ENCODE data around the gene NPW.

NPW gene

DNA sequence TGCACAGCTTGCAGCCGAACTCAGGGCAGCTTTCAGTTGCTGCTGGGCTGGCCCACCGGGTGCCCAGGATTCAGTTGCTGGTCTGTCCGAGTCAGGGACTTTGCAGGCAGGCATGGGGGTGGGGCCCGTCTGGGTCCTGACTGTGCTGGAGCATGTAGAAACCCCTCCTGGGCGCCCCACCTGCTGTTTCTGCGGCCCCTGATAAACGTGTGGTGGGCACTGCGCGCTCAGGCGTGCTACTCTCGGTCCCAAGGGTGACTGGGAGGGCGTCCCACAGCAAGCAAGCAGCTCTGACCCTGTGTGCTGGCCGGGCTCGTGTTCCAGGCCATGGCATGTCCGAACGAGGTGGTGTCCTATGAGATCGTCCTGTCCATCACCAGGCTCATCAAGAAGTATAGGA is 40.8 kb downstream of the NPW start:
- H3K9me3 ChIP-seq (ENCODE audit: control insufficient read depth, low read length) = no peaks in the 10 kb centered on the region
- H3K27ac ChIP-seq = no peak overlapping the region
- H3K36me3 ChIP-seq (ENCODE audit: control insufficient read depth, insufficient read depth, low read length) = no peaks in the 10 kb centered on the region

DNA sequence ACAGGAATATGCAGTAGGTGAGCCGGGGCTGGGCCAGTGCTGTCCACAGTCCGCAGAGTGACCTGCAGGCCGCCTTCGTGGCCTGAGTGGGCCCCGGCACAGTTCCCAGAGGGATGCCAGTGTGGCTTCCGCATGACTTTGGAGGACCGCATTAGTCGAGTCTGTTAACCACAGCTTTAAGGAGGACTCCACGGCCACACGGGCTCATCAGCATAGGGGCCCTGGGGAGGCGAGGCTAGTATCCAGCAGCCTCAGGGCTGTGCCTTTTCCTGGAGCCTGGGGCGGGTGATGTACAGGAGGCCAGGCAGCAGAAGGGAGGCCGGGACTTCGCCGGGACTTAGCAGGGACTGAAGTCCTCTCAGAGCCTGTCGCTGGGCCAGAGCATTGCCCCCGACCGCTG is 41.4 kb downstream of the NPW start:
- no peaks in the 10 kb centered on the region for H3K4me1 ChIP-seq
- no peaks in the 10 kb centered on the region for H3K27me3 ChIP-seq (ENCODE audit: control insufficient read depth, insufficient read depth, low read length)
- H3K9ac ChIP-seq = no peak overlapping the region
- no peak overlapping the region for H3K27ac ChIP-seq
- H3K4me2 ChIP-seq (ENCODE audit: low read length) = no peak overlapping the region
- H3K79me2 ChIP-seq = no peaks in the 10 kb centered on the region
- H2AFZ ChIP-seq = no peak overlapping the region
- no peaks in the 10 kb centered on the region for H3K9me3 ChIP-seq (ENCODE audit: control insufficient read depth, low read length)
- H3K4me3 ChIP-seq (ENCODE audit: low read depth, low read length) = no peak overlapping the region
- H3K36me3 ChIP-seq (ENCODE audit: control insufficient read depth, insufficient read depth, low read length) = no peaks in the 10 kb centered on the region
- TF ChIP-seq, protein P1, sequence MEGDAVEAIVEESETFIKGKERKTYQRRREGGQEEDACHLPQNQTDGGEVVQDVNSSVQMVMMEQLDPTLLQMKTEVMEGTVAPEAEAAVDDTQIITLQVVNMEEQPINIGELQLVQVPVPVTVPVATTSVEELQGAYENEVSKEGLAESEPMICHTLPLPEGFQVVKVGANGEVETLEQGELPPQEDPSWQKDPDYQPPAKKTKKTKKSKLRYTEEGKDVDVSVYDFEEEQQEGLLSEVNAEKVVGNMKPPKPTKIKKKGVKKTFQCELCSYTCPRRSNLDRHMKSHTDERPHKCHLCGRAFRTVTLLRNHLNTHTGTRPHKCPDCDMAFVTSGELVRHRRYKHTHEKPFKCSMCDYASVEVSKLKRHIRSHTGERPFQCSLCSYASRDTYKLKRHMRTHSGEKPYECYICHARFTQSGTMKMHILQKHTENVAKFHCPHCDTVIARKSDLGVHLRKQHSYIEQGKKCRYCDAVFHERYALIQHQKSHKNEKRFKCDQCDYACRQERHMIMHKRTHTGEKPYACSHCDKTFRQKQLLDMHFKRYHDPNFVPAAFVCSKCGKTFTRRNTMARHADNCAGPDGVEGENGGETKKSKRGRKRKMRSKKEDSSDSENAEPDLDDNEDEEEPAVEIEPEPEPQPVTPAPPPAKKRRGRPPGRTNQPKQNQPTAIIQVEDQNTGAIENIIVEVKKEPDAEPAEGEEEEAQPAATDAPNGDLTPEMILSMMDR (IDR thresholded peaks at IDR 0.05) = no peak

More for the DNA sequence above, 40.8 kb downstream of the NPW start:
- Histone ChIP-seq H3K4me2 (ENCODE audit: low read length) (no peak overlapping the region), H3K9ac (no peak overlapping the region), H3K27me3 (ENCODE audit: control insufficient read depth, insufficient read depth, low read length) (no peaks in the 10 kb centered on the region), H3K79me2 (no peaks in the 10 kb centered on the region), H2AFZ (no peak overlapping the region), H3K4me3 (ENCODE audit: low read depth, low read length) (no peak overlapping the region), H3K4me1 (no peaks in the 10 kb centered on the region)
- TF ChIP-seq, protein P1 (IDR thresholded peaks at IDR 0.05) = no peak

DNA sequence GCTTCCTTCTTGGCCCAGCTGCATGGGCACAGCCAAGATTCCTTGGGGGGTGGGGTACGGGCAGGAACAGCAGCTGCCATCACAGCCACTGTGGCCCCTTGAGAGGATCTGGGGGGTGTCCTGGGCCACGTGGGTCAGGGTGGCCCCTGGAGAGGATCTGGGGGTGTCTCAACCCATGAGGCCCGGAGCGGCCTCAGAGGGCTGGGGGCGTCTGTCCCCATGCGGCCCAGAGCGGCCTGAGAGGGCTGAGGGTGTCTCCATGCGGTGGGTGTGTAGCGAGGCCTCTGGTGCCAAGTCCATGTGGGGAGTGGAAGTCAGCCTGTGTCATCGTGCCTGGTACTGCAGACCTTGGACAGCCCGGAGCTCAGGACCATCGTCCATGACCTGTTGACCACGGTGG is 41.9 kb downstream of the NPW start:
- Histone ChIP-seq H3K27ac (no peak overlapping the region), H2AFZ (no peak overlapping the region), H3K27me3 (ENCODE audit: control insufficient read depth, insufficient read depth, low read length) (no peaks in the 10 kb centered on the region), H3K9ac (no peak overlapping the region), H3K4me3 (ENCODE audit: low read depth, low read length) (no peak overlapping the region), H3K36me3 (ENCODE audit: control insufficient read depth, insufficient read depth, low read length) (no peaks in the 10 kb centered on the region), H3K4me1 (no peaks in the 10 kb centered on the region), H3K9me3 (ENCODE audit: control insufficient read depth, low read length) (no peaks in the 10 kb centered on the region), H3K4me2 (ENCODE audit: low read length) (no peak overlapping the region), H3K79me2 (no peaks in the 10 kb centered on the region)
- TF ChIP-seq, protein P1 (IDR thresholded peaks at IDR 0.05) = no peak

DNA sequence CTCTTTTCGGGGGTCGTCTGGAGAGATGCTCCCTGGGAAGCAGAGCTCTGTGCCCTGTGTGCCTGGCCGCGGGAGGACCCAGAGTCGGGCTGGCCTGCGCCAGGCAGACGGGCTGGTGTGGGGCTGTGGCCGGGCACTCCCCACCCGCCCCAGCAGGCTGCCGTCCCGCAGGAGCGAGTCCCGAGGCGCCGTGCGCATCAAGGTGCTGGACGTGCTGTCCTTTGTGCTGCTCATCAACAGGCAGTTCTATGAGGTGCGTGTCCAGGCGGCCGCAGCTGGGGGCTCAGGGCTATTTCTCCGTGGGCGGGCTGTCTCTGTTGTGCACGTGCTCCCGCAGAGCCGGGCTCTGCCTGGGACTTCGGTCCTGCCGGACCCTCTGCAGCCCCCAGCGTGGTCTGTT is 43.2 kb downstream of the NPW start:
- Histone ChIP-seq H3K9me3 (ENCODE audit: control insufficient read depth, low read length) (no peaks in the 10 kb centered on the region), H3K4me1 (no peaks in the 10 kb centered on the region), H3K27me3 (ENCODE audit: control insufficient read depth, insufficient read depth, low read length) (no peaks in the 10 kb centered on the region), H3K36me3 (ENCODE audit: control insufficient read depth, insufficient read depth, low read length) (no peaks in the 10 kb centered on the region), H2AFZ (no peak overlapping the region), H3K4me3 (ENCODE audit: low read depth, low read length) (no peak overlapping the region), H3K9ac (no peak overlapping the region), H3K79me2 (no peaks in the 10 kb centered on the region), H3K4me2 (ENCODE audit: low read length) (no peak overlapping the region), H3K27ac (no peak overlapping the region)
- TF ChIP-seq, protein P1 (IDR thresholded peaks at IDR 0.05) = no peak

DNA sequence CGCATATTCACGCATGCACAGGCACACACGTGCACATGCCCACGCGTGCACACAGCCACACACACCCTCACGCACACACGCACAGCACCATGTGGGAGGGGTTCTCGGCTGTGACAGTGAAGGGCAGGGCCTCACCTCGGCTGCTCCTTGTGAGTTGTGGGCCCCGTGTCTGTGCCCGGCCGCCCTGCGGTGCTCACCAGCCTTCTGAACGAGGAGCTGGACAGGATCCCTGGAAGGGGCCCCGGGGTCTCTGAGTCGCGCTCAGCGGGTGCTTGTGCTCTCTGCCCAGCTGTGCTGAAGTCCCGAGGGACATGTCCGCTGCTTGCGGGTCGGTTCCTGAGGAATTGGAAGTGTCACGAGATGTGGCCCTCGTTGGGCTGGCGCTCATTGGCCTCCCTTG is 44.3 kb downstream of the NPW start:
- H3K27ac ChIP-seq = no peak overlapping the region
- H3K36me3 ChIP-seq (ENCODE audit: control insufficient read depth, insufficient read depth, low read length) = no peaks in the 10 kb centered on the region
- no peaks in the 10 kb centered on the region for H3K9me3 ChIP-seq (ENCODE audit: control insufficient read depth, low read length)
- no peaks in the 10 kb centered on the region for H3K4me1 ChIP-seq
- H3K4me2 ChIP-seq (ENCODE audit: low read length) = no peak overlapping the region
- TF ChIP-seq, protein P1 (IDR thresholded peaks at IDR 0.05) = no peak
- H3K27me3 ChIP-seq (ENCODE audit: control insufficient read depth, insufficient read depth, low read length) = no peaks in the 10 kb centered on the region
- no peak overlapping the region for H2AFZ ChIP-seq
- H3K79me2 ChIP-seq = no peaks in the 10 kb centered on the region
- H3K9ac ChIP-seq = no peak overlapping the region
- H3K4me3 ChIP-seq (ENCODE audit: low read depth, low read length) = no peak overlapping the region
